ENCODE data around the gene ASIC2.

ASIC2 gene

GRCh38 chr17:33033176-33033575 is 259.9 kb downstream of the ASIC2 start:
- Histone ChIP-seq H3K27me3 (ENCODE audit: low read depth, low read length) (no peaks in the 10 kb centered on the region), H3K36me3 (ENCODE audit: control insufficient read depth in 1 of 2, insufficient read depth in 2 of 2, low read length in 2 of 2) (no peaks in the 10 kb centered on the region), H3K27ac (ENCODE audit: low read length) (no peak overlapping the region), H3K9me3 (ENCODE audit: control insufficient read depth in 1 of 2, low read length in 2 of 2) (no peaks in the 10 kb centered on the region), H3K4me3 (ENCODE audit: low read depth in 1 of 2, low read length in 2 of 2) (no peak overlapping the region), H3K4me1 (ENCODE audit: control insufficient read depth in 1 of 2, insufficient read depth in 2 of 2, low read length in 2 of 2) (no peaks in the 10 kb centered on the region)

GRCh38 chr17:33028778-33029177 is 264.3 kb downstream of the ASIC2 start:
- peaks cover 4% of the 10 kb centered on the region for H3K27me3 ChIP-seq (ENCODE audit: low read depth, low read length)
- no peak overlapping the region for H3K27ac ChIP-seq (ENCODE audit: low read length)
- no peaks in the 10 kb centered on the region for H3K4me1 ChIP-seq (ENCODE audit: control insufficient read depth in 1 of 2, insufficient read depth in 2 of 2, low read length in 2 of 2)

GRCh38 chr17:33028061-33028460 is 265.0 kb downstream of the ASIC2 start:
- no peaks in the 10 kb centered on the region for H3K36me3 ChIP-seq (ENCODE audit: control insufficient read depth in 1 of 2, insufficient read depth in 2 of 2, low read length in 2 of 2)
- no peak overlapping the region for H3K4me3 ChIP-seq (ENCODE audit: low read depth in 1 of 2, low read length in 2 of 2)
- no peaks in the 10 kb centered on the region for H3K9me3 ChIP-seq (ENCODE audit: control insufficient read depth in 1 of 2, low read length in 2 of 2)
- H3K27ac ChIP-seq (ENCODE audit: low read length), result no peak overlapping the region
- no peaks in the 10 kb centered on the region for H3K4me1 ChIP-seq (ENCODE audit: control insufficient read depth in 1 of 2, insufficient read depth in 2 of 2, low read length in 2 of 2)
- H3K27me3 ChIP-seq (ENCODE audit: low read depth, low read length), result peaks cover 4% of the 10 kb centered on the region

More at GRCh38 chr17:33028778-33029177, 264.3 kb downstream of the ASIC2 start:
- Histone ChIP-seq H3K9me3 (ENCODE audit: control insufficient read depth in 1 of 2, low read length in 2 of 2) (no peaks in the 10 kb centered on the region), H3K36me3 (ENCODE audit: control insufficient read depth in 1 of 2, insufficient read depth in 2 of 2, low read length in 2 of 2) (no peaks in the 10 kb centered on the region), H3K4me3 (ENCODE audit: low read depth in 1 of 2, low read length in 2 of 2) (no peak overlapping the region)

GRCh38 chr17:33024688-33025486 is 268.2 kb downstream of the ASIC2 start:
- H3K36me3 ChIP-seq (ENCODE audit: control insufficient read depth in 1 of 2, insufficient read depth in 2 of 2, low read length in 2 of 2), result no peaks in the 10 kb centered on the region
- H3K27ac ChIP-seq (ENCODE audit: low read length), result no peak overlapping the region
- H3K9me3 ChIP-seq (ENCODE audit: control insufficient read depth in 1 of 2, low read length in 2 of 2), result no peaks in the 10 kb centered on the region
- H3K4me3 ChIP-seq (ENCODE audit: low read depth in 1 of 2, low read length in 2 of 2), result no peak overlapping the region
- H3K27me3 ChIP-seq (ENCODE audit: low read depth, low read length), result peaks cover 4% of the 10 kb centered on the region
- H3K4me1 ChIP-seq (ENCODE audit: control insufficient read depth in 1 of 2, insufficient read depth in 2 of 2, low read length in 2 of 2), result no peaks in the 10 kb centered on the region

GRCh38 chr17:33023790-33024189 is 269.3 kb downstream of the ASIC2 start:
- no peaks in the 10 kb centered on the region for H3K4me1 ChIP-seq (ENCODE audit: control insufficient read depth in 1 of 2, insufficient read depth in 2 of 2, low read length in 2 of 2)
- no peak overlapping the region for H3K4me3 ChIP-seq (ENCODE audit: low read depth in 1 of 2, low read length in 2 of 2)
- no peaks in the 10 kb centered on the region for H3K36me3 ChIP-seq (ENCODE audit: control insufficient read depth in 1 of 2, insufficient read depth in 2 of 2, low read length in 2 of 2)
- H3K27ac ChIP-seq (ENCODE audit: low read length), result no peak overlapping the region
- no peaks in the 10 kb centered on the region for H3K9me3 ChIP-seq (ENCODE audit: control insufficient read depth in 1 of 2, low read length in 2 of 2)
- H3K27me3 ChIP-seq (ENCODE audit: low read depth, low read length), result peaks cover 4% of the 10 kb centered on the region

- H3K4me3 ChIP-seq (ENCODE audit: low read depth in 1 of 2, low read length in 2 of 2), result no peak overlapping the region
- H3K27ac ChIP-seq (ENCODE audit: low read length), result no peak overlapping the region
- no peaks in the 10 kb centered on the region for H3K36me3 ChIP-seq (ENCODE audit: control insufficient read depth in 1 of 2, insufficient read depth in 2 of 2, low read length in 2 of 2)
- peaks cover 4% of the 10 kb centered on the region for H3K27me3 ChIP-seq (ENCODE audit: low read depth, low read length)
- H3K9me3 ChIP-seq (ENCODE audit: control insufficient read depth in 1 of 2, low read length in 2 of 2), result no peaks in the 10 kb centered on the region
- no peaks in the 10 kb centered on the region for H3K4me1 ChIP-seq (ENCODE audit: control insufficient read depth in 1 of 2, insufficient read depth in 2 of 2, low read length in 2 of 2)
These were observed 271.2 kb downstream of the ASIC2 start for GRCh38 chr17:33021731-33022408.

- Histone ChIP-seq H3K9me3 (ENCODE audit: control insufficient read depth in 1 of 2, low read length in 2 of 2) (no peaks in the 10 kb centered on the region), H3K27ac (ENCODE audit: low read length) (no peak overlapping the region), H3K36me3 (ENCODE audit: control insufficient read depth in 1 of 2, insufficient read depth in 2 of 2, low read length in 2 of 2) (no peaks in the 10 kb centered on the region), H3K4me3 (ENCODE audit: low read depth in 1 of 2, low read length in 2 of 2) (no peak overlapping the region), H3K27me3 (ENCODE audit: low read depth, low read length) (no peaks in the 10 kb centered on the region), H3K4me1 (ENCODE audit: control insufficient read depth in 1 of 2, insufficient read depth in 2 of 2, low read length in 2 of 2) (no peaks in the 10 kb centered on the region)
These were observed 273.8 kb downstream of the ASIC2 start for GRCh38 chr17:33019161-33019890.

GRCh38 chr17:33017366-33017765 is 275.7 kb downstream of the ASIC2 start:
- no peak overlapping the region for H3K27ac ChIP-seq (ENCODE audit: low read length)
- H3K9me3 ChIP-seq (ENCODE audit: control insufficient read depth in 1 of 2, low read length in 2 of 2), result no peaks in the 10 kb centered on the region
- no peaks in the 10 kb centered on the region for H3K27me3 ChIP-seq (ENCODE audit: low read depth, low read length)
- no peak overlapping the region for H3K4me3 ChIP-seq (ENCODE audit: low read depth in 1 of 2, low read length in 2 of 2)
- H3K36me3 ChIP-seq (ENCODE audit: control insufficient read depth in 1 of 2, insufficient read depth in 2 of 2, low read length in 2 of 2), result no peaks in the 10 kb centered on the region
- H3K4me1 ChIP-seq (ENCODE audit: control insufficient read depth in 1 of 2, insufficient read depth in 2 of 2, low read length in 2 of 2), result no peaks in the 10 kb centered on the region

GRCh38 chr17:33016920-33017319 is 276.2 kb downstream of the ASIC2 start:
- Histone ChIP-seq H3K27ac (ENCODE audit: low read length) (no peak overlapping the region), H3K4me1 (ENCODE audit: control insufficient read depth in 1 of 2, insufficient read depth in 2 of 2, low read length in 2 of 2) (no peaks in the 10 kb centered on the region), H3K36me3 (ENCODE audit: control insufficient read depth in 1 of 2, insufficient read depth in 2 of 2, low read length in 2 of 2) (no peaks in the 10 kb centered on the region), H3K9me3 (ENCODE audit: control insufficient read depth in 1 of 2, low read length in 2 of 2) (no peaks in the 10 kb centered on the region), H3K4me3 (ENCODE audit: low read depth in 1 of 2, low read length in 2 of 2) (no peak overlapping the region), H3K27me3 (ENCODE audit: low read depth, low read length) (no peaks in the 10 kb centered on the region)

GRCh38 chr17:33015716-33016346 is 277.3 kb downstream of the ASIC2 start:
- Histone ChIP-seq H3K4me3 (ENCODE audit: low read depth in 1 of 2, low read length in 2 of 2) (no peak overlapping the region), H3K9me3 (ENCODE audit: control insufficient read depth in 1 of 2, low read length in 2 of 2) (no peaks in the 10 kb centered on the region), H3K4me1 (ENCODE audit: control insufficient read depth in 1 of 2, insufficient read depth in 2 of 2, low read length in 2 of 2) (no peaks in the 10 kb centered on the region), H3K27ac (ENCODE audit: low read length) (no peak overlapping the region), H3K36me3 (ENCODE audit: control insufficient read depth in 1 of 2, insufficient read depth in 2 of 2, low read length in 2 of 2) (no peaks in the 10 kb centered on the region), H3K27me3 (ENCODE audit: low read depth, low read length) (no peaks in the 10 kb centered on the region)

GRCh38 chr17:33014751-33015150 is 278.3 kb downstream of the ASIC2 start:
- Histone ChIP-seq H3K36me3 (ENCODE audit: control insufficient read depth in 1 of 2, insufficient read depth in 2 of 2, low read length in 2 of 2) (no peaks in the 10 kb centered on the region), H3K9me3 (ENCODE audit: control insufficient read depth in 1 of 2, low read length in 2 of 2) (no peaks in the 10 kb centered on the region), H3K4me3 (ENCODE audit: low read depth in 1 of 2, low read length in 2 of 2) (no peak overlapping the region), H3K27ac (ENCODE audit: low read length) (no peak overlapping the region), H3K4me1 (ENCODE audit: control insufficient read depth in 1 of 2, insufficient read depth in 2 of 2, low read length in 2 of 2) (no peaks in the 10 kb centered on the region), H3K27me3 (ENCODE audit: low read depth, low read length) (no peaks in the 10 kb centered on the region)

Data from muscle layer of duodenum (tissue), 2 donors.